IMR-90 (cell line): Measurements from ENCODE around the gene ST3GAL3. TPM values are rescaled to one million over a fixed set of nuclear protein-coding genes. Genes with fewer than 3 reads are reported as not detected.

ENCODE experiments used
- ATAC-seq: fragments of 200-7000 bp; cut with Tn5 transposase; 2 replicates; pipeline ENCODE4 v1.9.1; 2020; ENCODE audit warnings: low read depth, mild to moderate bottlenecking, moderate library complexity
- BruUV-seq: library from RNA; stranded (reverse); fragments of 400-500 nt; replicated peaks from 2 replicates; lab custom pipeline; 2021; lab: Mats Ljungman, UMichigan
- CTCF ChIA-PET: fragments of 300-600 bp; formaldehyde crosslinking; extraction: SDS; loops from one replicate; lab custom pipeline; 2021; ENCODE audit warnings: antibody characterized with exemption; lab: Yijun Ruan, JAX
- POLR2A ChIA-PET: fragments of 300-600 bp; sonication (Branson Sonifier 250); formaldehyde crosslinking; loops from one replicate; lab custom pipeline; 2022; ENCODE audit warnings: antibody characterized with exemption; ENCODE audit not compliant: unreplicated experiment; lab: Charles Lee
- DNase-seq: peaks from one replicate; pipeline ENCODE4 v3.0.0; 2013
- H2AFZ ChIP-seq: replicated peaks from 2 replicates; pipeline ENCODE3; 2013; ENCODE audit warnings: low read length, mild to moderate bottlenecking; ENCODE audit not compliant: poor library complexity
- H2AK5ac ChIP-seq: 2 replicates; pipeline ENCODE4 v1.6.1; 2013; ENCODE audit warnings: low read depth, low read length, inconsistent platforms
- H2AK9ac ChIP-seq: replicated peaks from 2 replicates; pipeline ENCODE3; 2013; ENCODE audit warnings: mild to moderate bottlenecking, low read depth, low read length, moderate library complexity; ENCODE audit not compliant: poor library complexity
- H2BK120ac ChIP-seq: 2 replicates; pipeline ENCODE4 v1.6.1; 2013; ENCODE audit warnings: low read depth, low read length, inconsistent platforms
- H2BK15ac ChIP-seq: 3 replicates; pipeline ENCODE4 v1.6.1; 2013; ENCODE audit warnings: low read depth, low read length, inconsistent platforms
- H2BK20ac ChIP-seq: 2 replicates; pipeline ENCODE4 v1.6.1; 2013; ENCODE audit warnings: low read depth, mild to moderate bottlenecking, inconsistent platforms, low read length, moderate library complexity
- H2BK5ac ChIP-seq: 2 replicates; pipeline ENCODE4 v1.6.1; 2013; ENCODE audit warnings: mild to moderate bottlenecking, low read depth, low read length, inconsistent platforms; ENCODE audit not compliant: poor library complexity, severe bottlenecking
- H3K14ac ChIP-seq: replicated peaks from 2 replicates; pipeline ENCODE4 v1.6.1; 2013; ENCODE audit warnings: low read depth, low read length, inconsistent platforms
- H3K18ac ChIP-seq: 2 replicates; pipeline ENCODE4 v1.6.1; 2013; ENCODE audit warnings: low read depth, low read length, control low read depth
- H3K23ac ChIP-seq: 2 replicates; pipeline ENCODE4 v1.6.1; 2013; ENCODE audit warnings: low read depth, low read length, inconsistent platforms
- H3K27ac ChIP-seq: 2 replicates; pipeline ENCODE4 v1.5.1; 2013; ENCODE audit warnings: mild to moderate bottlenecking, control low read depth, low read length; ENCODE audit not compliant: insufficient read depth
- H3K27me3 ChIP-seq: 2 replicates; pipeline ENCODE4 v1.6.1; 2013; ENCODE audit warnings: low read length; ENCODE audit not compliant: control insufficient read depth, insufficient read depth
- H3K36me3 ChIP-seq: 2 replicates; pipeline ENCODE4 v1.6.1; 2013; ENCODE audit warnings: low read length, mixed read lengths; ENCODE audit not compliant: control insufficient read depth, insufficient read depth
- H3K4ac ChIP-seq: 2 replicates; pipeline ENCODE4 v1.6.1; 2013; ENCODE audit warnings: low read depth, low read length, inconsistent platforms
- H3K4me1 ChIP-seq: 2 replicates; pipeline ENCODE4 v1.6.1; 2013; ENCODE audit warnings: low read length, mixed read lengths; ENCODE audit not compliant: control insufficient read depth, insufficient read depth
- H3K4me2 ChIP-seq: 2 replicates; pipeline ENCODE4 v1.6.1; 2013; ENCODE audit warnings: low read depth, mild to moderate bottlenecking, control low read depth, low read length, moderate library complexity
- H3K4me3 ChIP-seq: 2 replicates; pipeline ENCODE4 v1.5.1; 2013; ENCODE audit warnings: low read depth, mild to moderate bottlenecking, control low read depth, low read length, moderate library complexity; ENCODE audit not compliant: insufficient read depth
- H3K56ac ChIP-seq: 2 replicates; pipeline ENCODE4 v1.6.1; 2013; ENCODE audit warnings: low read length, inconsistent platforms; ENCODE audit not compliant: insufficient read depth; ENCODE audit errors: extremely low read depth
- H3K79me1 ChIP-seq, 2 experiments: 2 replicates each; pipeline ENCODE4 v1.6.1; 2013; ENCODE audit warnings: low read length in 2 of 2, inconsistent platforms in 1 of 2, low read depth in 1 of 2
- H3K9ac ChIP-seq: 2 replicates; pipeline ENCODE4 v1.6.1; 2013; ENCODE audit warnings: low read depth, low read length, control low read depth
- H3K9me1 ChIP-seq: 2 replicates; pipeline ENCODE4 v1.6.1; 2013; ENCODE audit warnings: low read length, inconsistent platforms; ENCODE audit not compliant: insufficient read depth
- H3K9me3 ChIP-seq: 2 replicates; pipeline ENCODE4 v1.6.1; 2013; ENCODE audit warnings: low read length; ENCODE audit not compliant: control insufficient read depth, insufficient read depth
- H4K20me1 ChIP-seq: 2 replicates; pipeline ENCODE4 v1.6.1; 2013; ENCODE audit warnings: low read length, inconsistent platforms; ENCODE audit not compliant: insufficient read depth
- H4K5ac ChIP-seq: 2 replicates; pipeline ENCODE4 v1.6.1; 2013; ENCODE audit warnings: mild to moderate bottlenecking, low read depth, low read length, control low read depth
- H4K8ac ChIP-seq, 2 experiments: 2 replicates each; pipeline ENCODE4 v1.6.1; 2013; ENCODE audit warnings: low read depth in 2 of 2, low read length in 2 of 2, control low read depth in 1 of 2, inconsistent platforms in 1 of 2
- H4K91ac ChIP-seq: 2 replicates; pipeline ENCODE4 v1.6.1; 2013; ENCODE audit warnings: low read depth, low read length, inconsistent platforms; ENCODE audit not compliant: insufficient read depth
- BHLHE40 ChIP-seq: fragments of 150-350 bp; IDR thresholded peaks from 2 replicates; pipeline ENCODE4 v1.6.1; 2016; ENCODE audit warnings: mild to moderate bottlenecking, low read depth, low read length
- FOS ChIP-seq: fragments of 150-350 bp; IDR thresholded peaks from 2 replicates; pipeline ENCODE4 v1.6.1; 2016; ENCODE audit warnings: low read depth, low read length
- MAFK ChIP-seq: IDR thresholded peaks from 2 replicates; pipeline ENCODE4 v1.6.1; 2012; ENCODE audit warnings: low read depth, low read length, improper control_type of control experiment
- MAZ ChIP-seq: IDR thresholded peaks from 2 replicates; pipeline ENCODE4 v1.6.1; 2012; ENCODE audit warnings: low read depth, mild to moderate bottlenecking, low read length, improper control_type of control experiment, moderate library complexity, borderline replicate concordance
- MXI1 ChIP-seq: IDR thresholded peaks from 2 replicates; pipeline ENCODE4 v1.6.1; 2012; ENCODE audit warnings: low read depth, mild to moderate bottlenecking, low read length, moderate library complexity, borderline replicate concordance
- NFE2L2 ChIP-seq: fragments of 150-350 bp; IDR thresholded peaks from 2 replicates; pipeline ENCODE4 v1.6.1; 2016; ENCODE audit warnings: low read depth, mild to moderate bottlenecking, low read length
- RAD21 ChIP-seq: IDR thresholded peaks from 2 replicates; pipeline ENCODE4 v1.6.1; 2012; ENCODE audit warnings: low read length, improper control_type of control experiment
- RCOR1 ChIP-seq: IDR thresholded peaks from 2 replicates; pipeline ENCODE4 v1.6.1; 2012; ENCODE audit warnings: mild to moderate bottlenecking, low read length, improper control_type of control experiment; ENCODE audit not compliant: insufficient replicate concordance
- RFX5 ChIP-seq: IDR thresholded peaks from 2 replicates; pipeline ENCODE4 v1.8.0; 2012; ENCODE audit warnings: low read depth, mild to moderate bottlenecking, low read length, moderate library complexity
- SMC3 ChIP-seq: fragments of 150-350 bp; IDR thresholded peaks from 2 replicates; pipeline ENCODE4 v1.6.1; 2016; ENCODE audit warnings: low read depth, mild to moderate bottlenecking, antibody characterized with exemption, low read length, moderate library complexity
- USF2 ChIP-seq: fragments of 150-350 bp; IDR thresholded peaks from 2 replicates; pipeline ENCODE4 v1.6.1; 2017; ENCODE audit warnings: mild to moderate bottlenecking, antibody characterized with exemption, low read length, low read depth
- WGBS, 2 experiments: methylation state at CpG; one replicate each; pipeline versions ENCODE4 v1.1.5 to v1.1.7; 2013; ENCODE audit warnings: missing lambda C conversion rate in 2 of 2; ENCODE audit not compliant: insufficient read length in 1 of 2; ENCODE audit errors: extremely low coverage in 2 of 2; 5-methylcytosine and 5-hydroxymethylcytosine counted together
- dilution Hi-C: fragments of 300-500 bp; cut with HindIII; formaldehyde crosslinking; loops from one replicate; pipeline ENCODE4 v1.14.3; 2018; ENCODE audit warnings: low sequenced_read_pairs; ENCODE audit not compliant: unreplicated experiment
- in situ Hi-C: fragments of 300-500 bp; cut with MboI; formaldehyde crosslinking; loops from 3 replicates; pipeline ENCODE4 v1.14.3; 2019; ENCODE audit warnings: low sequenced_read_pairs, inconsistent platforms, mixed read lengths
- intact Hi-C: fragments of 100-400 bp; cut with micrococcal nuclease; formaldehyde crosslinking; loops from 2 replicates; pipeline ENCODE4 v1.10.0; 2022
- polyA plus RNA-seq, 3 experiments: library from polyadenylated mRNA; depleted of rRNA; stranded (reverse); fragments of >200 nt; gene quantifications; 2 replicates each; pipeline ENCODE4 v1.2.3, GENCODE V29; 2012; ENCODE audit warnings: low replicate concordance in 1 of 3
- total RNA-seq: library from RNA; depleted of rRNA; stranded (reverse); fragments of >200 nt; gene quantifications from 2 replicates; pipeline ENCODE4 v1.2.3, GENCODE V29; 2012
- TF ChIP-seq, protein P1 (sequence below): fragments of 150-350 bp; IDR thresholded peaks from 2 replicates; pipeline ENCODE4 v1.6.1; 2016; ENCODE audit warnings: low read depth, mild to moderate bottlenecking, low read length, moderate library complexity, borderline replicate concordance

Gene ST3GAL3
- total and polyA plus RNA-seq, 2 of the 4 experiments (the other 2 are of a cell fraction) = 12.0 to 14.8 TPM

GRCh38 chr1:43931711-43932660 lies 224.7 kb downstream of the ST3GAL3 start:
- dilution Hi-C loops (no loop called here), intact Hi-C loops (loop anchor here (5.0 kb wide), 1 partner anchor 80 kb away; no protein-coding TSS in a partner anchor), in situ Hi-C loops (loop anchor here (5.0 kb wide), 1 partner anchor 160 kb away; no protein-coding TSS in a partner anchor)
- Histone ChIP-seq H3K14ac (no peak overlapping the region), H2AFZ (no peak overlapping the region), H3K27me3 (no peaks in the 10 kb centered on the region), H3K23ac (no peak overlapping the region), H4K5ac (no peak overlapping the region), H2BK15ac (peak overlapping the region; percentile 21; the same call in 1 of the 3 replicates), H2BK5ac (no peak overlapping the region), H3K18ac (no peak overlapping the region), H2BK120ac (no peak overlapping the region; the same call in 1 of the 2 replicates), H4K20me1 (peaks cover 3% of the 10 kb centered on the region; the same call in 1 of the 2 replicates), H2AK9ac (peak overlapping the region; percentile 4), H2AK5ac (peak overlapping the region; percentile 20; the same call in 1 of the 2 replicates), H3K4me2 (no peak overlapping the region), H4K91ac (no peak overlapping the region; the same call in 1 of the 2 replicates), H3K9me3 (peaks cover 5% of the 10 kb centered on the region), H3K9ac (no peak overlapping the region), H2BK20ac (no peak overlapping the region), H3K4me3 (no peak overlapping the region), H3K79me1 (peaks cover 0 to 13% of the 10 kb centered on the region in 2 experiments; a peak in 1 of 4 replicates), H3K4me1 (peaks cover 10% of the 10 kb centered on the region), H3K56ac (no peak overlapping the region), H3K4ac (0 out of 2 replicates have a peak overlapping the region, but pooled peaks have one; percentile 8), H3K9me1 (peaks cover 6% of the 10 kb centered on the region), H3K36me3 (peaks cover 6% of the 10 kb centered on the region; the same call in 1 of the 2 replicates), H3K27ac (no peak overlapping the region), H4K8ac (no peak overlapping the region)
- ChIA-PET POLR2A (no interaction called here), CTCF (interaction anchor here (5.6 kb wide), 1 partner anchor 165 kb away, joined by 149 read pairs; no protein-coding TSS in a partner anchor)
- no peak for ATAC-seq
- no TSS peak for BruUV-seq
- DNase-seq = no peak
- 88% methylated on average over 4 of the region's 13 CpGs; no CpG with 5 or more reads in 1 of the 2 experiments for WGBS, 2 experiments
- TF ChIP-seq RCOR1 = no peak
- no peak for TF ChIP-seq MXI1
- TF ChIP-seq, protein P1, sequence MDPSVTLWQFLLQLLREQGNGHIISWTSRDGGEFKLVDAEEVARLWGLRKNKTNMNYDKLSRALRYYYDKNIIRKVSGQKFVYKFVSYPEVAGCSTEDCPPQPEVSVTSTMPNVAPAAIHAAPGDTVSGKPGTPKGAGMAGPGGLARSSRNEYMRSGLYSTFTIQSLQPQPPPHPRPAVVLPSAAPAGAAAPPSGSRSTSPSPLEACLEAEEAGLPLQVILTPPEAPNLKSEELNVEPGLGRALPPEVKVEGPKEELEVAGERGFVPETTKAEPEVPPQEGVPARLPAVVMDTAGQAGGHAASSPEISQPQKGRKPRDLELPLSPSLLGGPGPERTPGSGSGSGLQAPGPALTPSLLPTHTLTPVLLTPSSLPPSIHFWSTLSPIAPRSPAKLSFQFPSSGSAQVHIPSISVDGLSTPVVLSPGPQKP = no peak
- no peak for TF ChIP-seq MAFK
- TF ChIP-seq USF2 = no peak
- TF ChIP-seq BHLHE40 = no peak
- TF ChIP-seq NFE2L2 = no peak
- TF ChIP-seq SMC3 = no peak
- TF ChIP-seq RAD21 = no peak
- TF ChIP-seq MAZ = no peak
- TF ChIP-seq FOS = no peak
- no peak for TF ChIP-seq RFX5
